HG02763 (cell line): ENCODE measurements around the gene RGS8.

Source experiments
- ATAC-seq: cut with Tn5 transposase; IDR thresholded peaks from one replicate; pipeline ENCODE4 v1.9.1; 2021; ENCODE audit warnings: mild to moderate bottlenecking, moderate library complexity; ENCODE audit not compliant: unreplicated experiment

The RGS8 gene

DNA sequence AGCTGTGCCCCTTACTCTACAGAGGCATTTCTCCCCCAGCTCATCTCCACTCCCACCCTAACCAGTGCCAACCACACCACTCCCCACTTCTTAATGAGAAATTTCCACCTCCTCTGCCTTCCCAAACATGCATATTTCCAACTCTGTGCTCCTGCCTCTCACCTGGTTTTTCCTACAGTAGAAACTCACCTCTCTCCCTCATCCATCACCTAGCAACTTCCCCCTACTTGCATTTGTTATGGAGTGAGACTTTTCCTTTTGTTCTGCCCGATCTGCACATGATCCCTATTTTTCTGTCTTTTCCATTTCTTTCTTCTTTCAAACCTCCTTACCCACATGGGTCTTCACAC, 11.9 kb downstream of the RGS8 start:
- ATAC-seq, result no peak

DNA sequence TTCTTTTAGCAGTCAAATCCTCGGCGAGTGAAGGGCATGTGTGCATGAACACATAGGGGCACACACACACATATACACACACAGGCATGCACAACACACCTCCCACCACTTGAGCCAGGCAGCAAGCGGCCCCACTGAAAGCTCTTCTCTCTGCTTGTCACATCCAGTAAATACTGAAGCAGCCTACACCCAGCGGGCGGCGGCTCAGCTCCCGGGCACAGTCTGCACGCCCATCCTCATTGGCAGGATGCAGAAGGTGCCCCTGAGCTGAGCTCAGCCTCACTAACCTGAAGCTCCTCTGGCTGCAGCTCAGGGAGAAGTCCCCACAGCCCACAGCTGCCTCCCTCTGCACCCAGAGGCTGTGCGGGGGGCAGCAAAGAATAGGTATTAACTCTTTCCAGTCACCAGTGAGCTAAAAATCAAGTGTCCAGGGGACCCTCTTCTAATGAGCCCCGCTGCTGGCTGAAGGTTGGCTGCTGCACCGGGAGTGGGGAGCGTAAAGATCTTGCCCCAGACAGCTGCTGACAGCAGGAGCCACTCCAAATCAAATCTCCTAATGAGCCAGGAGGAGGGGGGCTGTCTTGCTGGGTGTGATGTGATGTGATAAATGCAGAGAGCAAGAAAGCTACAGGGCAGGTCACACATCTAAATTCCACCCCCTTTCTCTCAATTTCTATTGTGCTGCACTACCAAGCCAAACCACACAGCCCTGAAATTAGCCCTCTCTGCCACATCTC, 12.5 kb downstream of the RGS8 start:
- ATAC-seq, result no peak

DNA sequence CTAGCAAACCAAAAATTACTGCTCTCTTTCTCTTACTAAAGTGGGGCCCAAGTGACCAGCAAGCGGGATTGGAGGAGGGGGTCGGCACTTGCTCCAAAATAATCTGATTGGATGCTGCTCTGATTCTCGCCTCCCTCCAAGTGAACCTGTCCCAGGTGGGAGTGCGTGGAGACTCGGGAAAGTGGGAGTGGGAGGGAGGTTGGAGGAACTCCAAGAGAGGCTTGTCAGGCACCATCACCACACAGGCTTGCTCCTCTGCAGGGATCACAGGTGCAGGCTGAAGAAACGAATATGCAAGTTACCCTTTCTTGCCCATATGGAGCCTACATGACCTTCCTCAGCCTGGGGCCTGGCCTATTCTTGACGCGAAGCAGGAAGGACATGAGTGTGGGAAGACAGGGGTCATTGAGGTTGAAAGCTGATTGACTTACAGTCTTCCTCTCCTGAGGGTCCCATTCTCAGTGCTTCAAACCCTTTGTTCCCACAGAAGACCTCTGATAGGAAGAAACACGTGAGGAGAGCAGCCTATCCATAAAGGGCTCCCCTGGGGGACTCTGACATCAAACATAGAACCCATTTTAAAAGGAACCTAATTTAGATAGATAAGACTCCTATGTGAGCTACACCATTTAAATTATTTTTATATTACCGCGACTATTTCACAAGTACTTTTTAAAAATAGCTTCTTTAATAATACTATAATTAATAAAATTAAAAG, 14.2 kb downstream of the RGS8 start:
- ATAC-seq, result no peak

DNA sequence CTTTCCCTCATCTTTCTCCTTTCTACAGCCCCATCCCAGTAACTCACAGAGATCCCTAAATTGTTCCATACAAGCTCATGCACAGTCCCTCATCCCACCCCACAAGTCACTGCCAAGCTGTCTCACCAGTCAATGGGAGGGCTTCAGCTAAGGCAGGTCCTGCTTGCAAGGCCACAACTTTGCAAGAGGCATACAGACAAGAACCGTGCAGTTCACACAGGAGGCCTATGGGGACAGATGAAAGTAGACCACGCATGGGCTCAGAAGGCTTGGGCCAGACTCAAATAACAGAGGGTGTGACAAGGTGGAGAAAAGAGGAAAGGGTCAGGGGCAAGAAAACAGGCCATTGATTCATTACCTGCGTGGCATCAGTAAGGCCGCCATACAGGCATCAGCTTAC, 15.1 kb downstream of the RGS8 start:
- ATAC-seq, result no peak

DNA sequence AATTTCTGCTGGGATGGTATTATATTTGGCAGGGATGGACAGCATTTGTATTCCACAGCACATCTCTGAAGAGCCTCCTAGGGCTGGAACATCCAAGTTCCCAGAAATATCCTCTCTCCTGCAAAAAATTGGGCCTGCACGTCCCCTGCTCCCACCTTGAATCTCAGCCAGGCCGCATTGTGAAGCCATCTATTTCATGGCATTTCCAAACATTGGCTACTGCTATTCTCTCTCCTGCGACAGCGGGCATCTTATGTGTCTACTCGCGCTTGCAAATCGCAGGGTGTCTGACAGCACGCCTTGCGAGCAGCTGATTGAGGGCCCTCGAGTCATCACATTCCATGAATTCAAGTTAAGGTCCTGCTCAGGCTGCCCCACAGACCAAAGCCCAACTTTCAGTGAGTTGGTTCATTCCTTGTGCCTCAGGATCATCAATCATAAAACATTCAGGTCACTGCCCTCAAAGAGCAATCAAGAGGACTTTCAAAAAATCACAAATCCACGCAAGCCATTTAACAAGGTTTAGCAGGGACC, 15.8 kb downstream of the RGS8 start:
- ATAC-seq, result no peak

DNA sequence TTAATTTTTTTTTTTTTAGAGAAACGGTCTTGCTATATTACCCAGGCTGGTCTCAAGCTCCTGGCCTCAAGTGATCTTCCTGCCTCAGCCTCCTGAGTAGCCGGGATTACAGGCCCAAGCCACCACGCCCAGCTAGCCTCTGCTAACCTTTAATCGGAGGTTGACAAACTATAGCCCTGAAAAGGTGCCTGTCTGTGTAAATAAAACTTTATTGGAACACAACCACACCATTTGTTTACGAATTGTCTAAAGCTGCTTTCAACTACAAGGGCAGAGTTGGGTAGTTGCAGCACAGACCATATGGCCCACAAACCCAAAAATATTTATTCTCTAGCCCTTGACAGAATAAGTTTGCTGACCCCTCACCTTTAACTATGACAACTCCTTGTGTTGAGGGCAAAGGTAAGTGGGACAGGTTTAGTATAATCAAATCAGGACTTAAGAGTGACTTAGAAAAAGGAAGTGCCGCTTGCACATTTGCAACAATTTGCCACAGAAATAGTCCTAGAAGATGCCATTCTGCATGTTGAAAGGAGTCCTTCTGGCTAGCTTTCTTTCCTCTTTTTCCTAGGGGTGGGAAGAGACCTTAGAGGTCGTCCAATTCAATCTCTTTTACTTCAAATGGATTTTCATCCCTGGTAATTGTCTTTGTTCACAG, 16.4 kb downstream of the RGS8 start:
- ATAC-seq, result no peak

DNA sequence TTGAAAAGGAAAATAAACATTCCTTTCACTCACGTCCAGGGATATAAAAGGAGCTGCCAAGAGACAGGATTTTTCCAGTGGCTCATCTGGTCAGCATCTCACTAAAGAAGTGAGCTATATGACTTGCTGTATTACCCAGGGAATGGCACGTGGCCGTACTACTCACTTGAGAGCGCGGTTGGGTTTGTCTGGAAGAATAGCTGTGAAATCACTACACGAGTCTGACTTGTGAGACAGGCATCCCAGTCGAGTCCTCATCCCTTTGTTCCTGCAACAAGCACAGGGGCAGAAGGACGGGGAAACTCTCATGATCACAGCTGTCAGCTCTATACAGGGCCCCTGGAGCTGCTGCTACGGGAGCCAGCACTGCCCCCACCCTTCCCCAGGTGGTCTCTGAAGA, 17.7 kb downstream of the RGS8 start:
- no peak for ATAC-seq

DNA sequence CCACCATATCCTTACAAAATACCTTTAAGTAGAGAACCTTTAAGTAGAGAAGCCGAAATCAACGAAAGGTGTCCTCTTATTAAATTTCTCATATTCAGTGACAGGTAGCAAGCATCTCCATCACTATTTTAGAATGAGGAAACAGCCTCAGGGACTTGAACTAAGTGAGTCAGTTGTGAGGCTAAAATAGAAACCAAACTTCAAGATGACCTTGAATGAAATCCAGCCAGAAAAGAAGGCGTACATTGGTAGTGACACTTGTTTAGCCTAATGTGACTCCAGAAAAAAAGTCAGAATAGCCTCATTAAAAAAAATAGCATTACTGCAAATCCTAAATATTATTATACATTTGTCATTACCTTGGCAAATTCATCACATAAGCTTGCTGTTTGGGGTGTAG, 20.1 kb downstream of the RGS8 start:
- ATAC-seq, result no peak

DNA sequence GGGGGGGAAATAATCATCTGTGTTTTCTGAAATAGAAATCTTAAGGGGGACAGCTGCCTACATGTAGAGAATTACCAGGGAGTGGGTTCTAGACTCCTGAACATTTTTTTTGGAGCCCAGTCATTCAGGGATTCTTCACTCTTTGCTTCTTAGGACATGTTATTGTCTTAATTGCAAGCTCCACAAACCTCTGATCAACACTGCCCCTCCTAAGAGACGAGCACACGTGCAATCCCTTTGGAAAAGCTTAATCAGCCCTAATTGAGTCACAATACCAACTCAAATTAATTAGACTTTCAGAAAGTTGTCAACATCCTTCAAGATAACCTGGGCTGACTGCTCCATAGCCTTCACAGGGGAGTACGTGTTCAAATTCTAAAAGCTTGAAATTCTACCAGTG, 21.4 kb downstream of the RGS8 start:
- no peak for ATAC-seq

DNA sequence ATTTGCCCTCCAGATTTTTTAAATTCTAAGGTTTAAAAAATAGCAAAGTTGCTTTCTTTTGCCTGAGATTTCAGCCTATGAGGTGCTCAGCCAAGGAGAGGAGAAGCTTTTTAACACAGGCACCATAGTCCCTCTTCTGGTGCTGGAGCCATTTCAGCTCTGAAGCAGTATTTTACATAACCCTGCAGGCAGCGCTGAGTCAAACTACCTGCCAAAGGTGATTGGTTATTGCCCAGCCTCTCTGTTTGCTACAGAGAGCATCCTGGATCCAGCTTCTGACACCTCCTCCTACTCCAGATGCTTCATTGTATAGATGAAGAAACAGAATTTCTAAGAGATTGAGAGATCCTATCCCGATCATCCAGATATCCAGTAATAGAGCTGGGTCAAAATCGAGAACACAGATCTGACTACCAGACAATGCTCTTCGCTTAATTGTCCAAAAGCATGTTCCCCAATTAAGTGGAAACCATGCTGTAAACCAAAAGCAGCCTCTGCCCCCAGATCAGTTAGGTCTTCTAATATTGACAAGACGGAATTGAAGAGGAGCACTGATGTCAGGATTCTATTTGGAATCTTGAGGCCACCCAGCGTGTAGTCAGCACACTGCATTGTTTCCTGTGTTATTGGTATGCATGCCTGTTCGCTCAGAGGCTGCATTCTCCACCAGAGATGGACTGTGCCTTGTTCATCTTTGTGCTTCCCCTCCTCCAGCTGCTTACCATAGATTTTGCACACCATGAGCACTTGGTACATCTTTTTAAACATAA, 22.1 kb downstream of the RGS8 start:
- no peak for ATAC-seq

DNA sequence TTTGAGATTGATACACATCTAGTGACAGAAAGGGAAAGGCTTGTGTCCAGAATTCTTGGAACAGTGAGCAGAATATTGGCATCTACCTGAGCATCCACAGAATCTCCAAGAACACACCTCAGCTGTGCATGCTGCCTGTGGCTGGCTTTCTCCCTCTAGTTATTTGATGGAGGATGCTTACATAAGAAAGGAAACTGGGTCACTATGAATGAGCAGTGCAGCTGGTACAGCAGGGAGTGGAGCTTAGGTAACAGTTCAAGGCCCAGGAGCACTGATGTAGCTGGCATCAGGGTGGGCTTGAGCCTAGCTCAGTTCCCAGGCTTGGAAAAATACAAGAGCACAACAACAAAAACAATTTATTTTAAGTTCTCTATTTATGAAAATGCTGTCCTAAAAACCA, 26.3 kb downstream of the RGS8 start:
- no peak for ATAC-seq

DNA sequence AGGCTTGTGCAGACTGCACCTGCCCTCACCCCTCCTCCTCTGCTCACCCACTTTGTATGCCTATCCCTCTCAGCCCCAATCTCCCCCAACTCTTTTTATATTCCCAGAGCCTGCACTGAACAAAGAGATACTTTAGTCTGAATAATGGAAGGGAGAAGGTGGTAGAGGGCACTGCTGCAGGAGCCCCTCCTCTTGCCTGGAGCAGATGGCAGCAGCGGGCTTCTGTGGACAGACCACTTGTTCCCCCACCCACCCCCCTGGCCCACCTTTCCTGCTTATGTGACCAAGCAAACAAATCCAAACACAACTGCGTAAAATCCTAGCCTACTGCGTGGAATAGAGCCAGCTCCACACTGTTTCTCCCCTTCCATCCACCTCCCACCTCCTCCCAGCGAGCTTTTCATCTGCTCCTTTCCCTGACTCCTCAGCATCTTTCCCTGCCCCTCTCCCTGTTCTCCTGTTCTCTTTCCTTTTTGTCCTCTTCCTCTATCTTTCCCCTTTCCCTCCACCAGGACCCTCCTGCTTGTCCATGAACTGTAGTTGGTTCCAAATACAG, 27.5 kb downstream of the RGS8 start:
- ATAC-seq, result no peak

DNA sequence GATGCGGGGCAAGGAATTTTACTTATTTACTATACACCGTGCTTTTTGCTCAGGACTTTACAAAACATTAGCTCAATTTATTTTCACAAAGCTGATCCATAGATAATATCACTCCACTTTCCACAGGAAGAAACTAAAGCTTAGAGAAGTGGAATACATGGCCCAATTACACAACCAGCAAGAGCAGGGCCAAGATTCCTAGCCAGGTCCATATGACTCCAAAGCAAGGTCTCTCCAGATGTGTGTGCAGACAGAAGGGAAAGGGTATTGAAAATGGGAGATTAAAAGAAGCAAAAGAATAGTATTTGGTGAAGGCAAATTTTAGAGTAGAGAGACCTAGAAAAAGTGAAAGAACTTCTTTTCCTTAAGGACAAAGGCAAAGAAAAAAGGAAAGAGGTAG, 30.4 kb downstream of the RGS8 start:
- no peak for ATAC-seq

DNA sequence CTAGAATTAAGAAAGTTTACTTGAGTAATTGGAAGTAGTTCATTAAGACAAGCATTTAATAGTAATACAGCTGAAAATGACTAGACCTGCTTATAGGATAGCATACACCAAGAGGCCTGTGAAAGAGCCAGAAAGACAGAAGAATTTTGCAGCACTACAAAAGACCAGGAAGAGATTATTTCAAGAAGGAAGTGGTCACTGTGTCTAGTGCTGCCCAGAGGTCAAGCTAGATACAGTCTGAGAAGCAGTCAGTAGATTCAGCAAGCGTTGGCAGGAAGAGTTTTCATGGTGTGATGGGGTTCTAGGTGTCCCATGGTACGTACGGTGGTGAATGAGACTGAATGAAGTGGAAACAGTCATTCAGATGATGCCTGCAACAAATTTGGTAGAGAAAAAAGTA, 31.5 kb downstream of the RGS8 start:
- no peak for ATAC-seq

DNA sequence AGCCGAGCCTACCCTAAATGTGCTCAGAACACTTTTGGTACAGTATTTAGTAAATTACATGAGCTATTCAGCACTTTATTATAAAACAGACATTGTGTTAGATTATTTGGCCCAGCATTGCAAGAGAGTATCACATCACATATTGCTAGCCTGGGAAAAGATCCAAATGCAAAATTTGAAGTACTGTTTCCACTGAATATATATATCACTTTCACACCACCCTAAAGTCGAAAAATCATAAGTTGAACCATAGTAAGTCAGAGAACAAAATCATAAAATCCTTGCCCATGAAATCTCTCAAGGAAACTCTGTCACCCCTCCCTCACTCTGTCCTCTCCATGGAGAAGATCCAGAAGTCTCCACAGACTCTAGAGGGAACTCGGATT, 33.1 kb downstream of the RGS8 start:
- ATAC-seq, result no peak

DNA sequence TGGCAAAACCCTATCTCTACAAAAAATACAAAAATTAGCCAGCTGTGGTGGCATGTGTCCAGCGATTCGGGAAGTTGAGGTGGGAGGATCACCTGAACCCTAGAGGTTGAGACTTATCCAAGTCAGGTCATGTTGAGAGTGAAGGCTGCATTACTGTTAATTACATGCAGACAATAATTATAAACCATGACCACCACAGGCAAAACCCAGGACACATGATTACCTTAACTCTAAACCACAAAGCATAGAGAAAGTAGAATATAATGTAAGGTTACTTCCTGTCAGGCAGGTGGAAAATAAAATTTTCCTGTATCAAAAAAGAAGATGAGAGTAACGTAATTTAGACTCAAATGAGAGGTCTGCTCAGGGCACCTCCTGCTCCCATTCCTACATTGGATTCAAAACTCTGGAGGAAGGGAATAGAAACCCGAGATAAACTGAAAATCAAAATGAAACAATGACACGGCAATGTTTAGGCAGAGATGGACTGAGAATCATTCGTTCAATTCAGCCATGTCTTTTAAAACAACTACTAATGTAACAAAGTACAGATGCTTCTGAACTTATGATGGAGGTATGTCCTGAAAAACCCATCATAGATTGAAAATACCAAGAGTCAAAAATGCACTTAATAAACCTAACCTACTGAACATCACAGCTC, 33.6 kb downstream of the RGS8 start:
- ATAC-seq, result no peak

DNA sequence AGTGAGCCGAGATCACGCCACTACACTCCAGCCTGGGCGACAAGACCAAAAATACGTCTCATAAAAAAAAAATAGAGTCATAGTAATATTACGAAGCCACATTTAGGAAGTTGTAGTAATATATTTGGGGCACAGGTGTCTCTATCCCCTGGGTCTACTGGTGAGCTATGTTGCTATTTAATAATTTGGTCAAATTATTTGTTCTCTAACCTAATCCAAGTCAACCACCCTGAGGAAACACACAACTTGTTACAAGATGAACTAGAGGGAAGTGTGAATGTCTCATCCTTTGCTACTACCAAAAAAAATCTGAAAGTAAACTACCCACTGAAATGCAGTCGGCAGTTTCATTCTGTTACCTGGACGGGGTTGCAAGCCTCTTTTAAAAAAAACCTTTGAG, 35.3 kb downstream of the RGS8 start:
- ATAC-seq, result peak; percentile 43

DNA sequence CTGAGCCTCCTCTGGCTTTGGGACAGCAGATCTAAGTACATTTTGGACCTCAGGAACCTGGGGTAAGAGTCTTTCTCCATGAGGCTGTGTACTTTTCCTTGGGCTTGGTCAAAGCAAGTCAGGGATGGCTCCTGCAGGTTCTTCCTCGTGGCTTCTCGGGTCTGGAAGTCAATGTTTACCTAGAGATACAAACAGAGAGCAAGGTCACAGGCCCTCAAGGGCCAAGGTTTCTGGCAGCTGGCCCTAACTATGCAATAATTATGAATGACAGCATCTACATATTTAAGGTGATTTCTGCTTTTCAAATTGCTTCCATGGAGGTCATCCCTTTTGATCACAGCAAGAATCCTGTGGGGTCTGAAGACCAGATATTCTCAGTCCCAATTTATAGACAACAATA, 37.6 kb downstream of the RGS8 start:
- no peak for ATAC-seq

DNA sequence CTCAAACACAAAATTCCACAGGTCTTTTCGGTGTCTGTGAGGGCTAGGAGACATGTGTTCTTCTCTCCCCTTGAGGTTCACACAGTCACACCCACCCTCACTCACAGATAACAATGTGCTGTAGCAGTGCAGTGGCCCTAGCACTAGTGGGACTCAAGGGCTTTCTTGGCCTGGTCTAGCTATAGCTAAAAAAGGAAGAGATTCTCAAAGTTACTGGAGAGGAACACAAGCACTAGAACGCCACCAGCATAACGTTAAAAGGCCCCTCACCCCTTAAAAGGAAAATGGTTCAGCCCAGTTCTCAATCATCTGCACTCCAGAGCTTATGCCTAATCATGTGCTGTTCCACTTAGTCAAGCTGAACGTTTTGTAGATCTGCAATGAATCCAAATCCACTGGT, 39.5 kb downstream of the RGS8 start:
- no peak for ATAC-seq

DNA sequence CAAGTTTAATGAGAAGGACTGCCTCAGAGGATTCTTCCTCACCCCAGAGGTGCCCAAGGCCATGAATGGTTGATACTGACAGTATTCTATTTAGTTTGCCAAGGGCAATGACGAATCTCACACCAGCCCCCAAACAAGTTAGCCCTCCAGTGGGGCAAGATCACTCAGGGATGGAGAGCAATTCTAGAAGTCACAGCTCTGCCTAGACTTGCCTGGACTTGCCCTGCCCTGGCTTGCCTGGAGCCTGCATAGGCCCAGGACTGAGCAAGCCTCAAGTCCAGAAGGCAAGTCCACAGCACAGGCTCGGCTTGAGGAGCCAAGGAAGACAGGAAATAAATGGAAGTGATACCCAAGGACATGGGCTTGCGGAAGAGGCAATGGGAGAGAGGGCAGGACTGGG, 40.7 kb downstream of the RGS8 start:
- ATAC-seq, result no peak

DNA sequence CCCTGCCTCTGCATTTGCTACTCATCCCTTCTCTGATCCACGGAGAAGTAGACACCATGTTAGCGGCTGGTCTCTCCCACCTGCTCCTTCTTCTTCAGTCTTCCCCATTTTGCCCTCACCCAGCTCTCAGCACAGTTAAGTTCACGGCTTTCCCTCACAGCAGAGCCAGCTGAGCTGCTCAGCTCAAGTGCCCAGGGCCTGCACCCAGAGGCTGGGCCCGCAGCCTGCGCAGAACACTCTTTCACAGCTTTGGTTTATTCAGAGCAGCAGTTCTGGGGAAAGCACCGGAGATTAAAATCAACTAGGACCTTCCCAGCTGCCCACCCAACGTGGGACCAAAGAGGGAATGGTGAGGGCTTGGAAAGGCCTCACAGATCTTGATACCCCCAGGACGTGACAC, 41.9 kb downstream of the RGS8 start:
- no peak for ATAC-seq
